ENCODE data around the gene PCCB. TPM values are rescaled to one million over a fixed set of nuclear protein-coding genes. Genes with fewer than 3 reads are reported as not detected.

The PCCB gene
- total RNA-seq (2022; extraction: Qiagen RNA extraction), result 27.7 to 29.8 TPM (median 28.8 TPM) in 5 replicates

DNA sequence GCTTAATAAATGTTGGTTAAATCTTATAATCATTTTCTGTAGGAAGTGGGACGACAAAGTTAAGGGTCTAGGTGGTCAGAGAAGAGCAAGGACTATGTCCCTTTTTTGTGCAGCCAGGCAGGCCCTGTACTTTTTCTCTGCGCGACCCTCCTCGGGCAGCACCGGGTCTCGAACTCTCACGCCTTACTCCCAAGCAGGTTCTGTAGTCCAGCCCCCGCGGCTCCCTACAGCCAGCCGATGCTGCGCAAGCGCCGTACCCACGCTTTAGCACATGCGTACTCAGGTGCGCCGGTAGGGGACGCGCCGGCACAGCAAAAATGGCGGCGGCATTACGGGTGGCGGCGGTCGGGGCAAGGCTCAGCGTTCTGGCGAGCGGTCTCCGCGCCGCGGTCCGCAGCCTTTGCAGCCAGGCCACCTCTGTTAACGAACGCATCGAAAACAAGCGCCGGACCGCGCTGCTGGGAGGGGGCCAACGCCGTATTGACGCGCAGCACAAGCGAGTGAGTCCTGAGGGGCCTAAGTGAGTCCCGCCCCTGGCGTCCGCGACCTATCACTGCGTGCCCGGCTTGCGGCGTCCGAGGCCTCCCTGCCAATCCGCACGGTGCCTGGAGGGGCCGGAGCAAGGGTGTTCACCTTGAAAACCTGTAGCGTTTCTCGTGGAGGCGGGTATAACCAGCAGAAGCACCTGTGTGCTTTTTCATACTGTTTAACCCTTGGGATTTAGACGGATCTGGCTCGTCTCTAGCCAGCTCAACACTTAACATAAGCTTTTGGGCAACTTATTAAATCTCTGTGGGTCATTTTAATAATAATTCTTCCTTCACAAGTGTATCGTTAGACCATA, at the start of gene PCCB:
PCCB (plus strand) TSS at position 282 of the 844 bp plus-strand sequence; CDS start at position 318, 36 bp downstream.

Other genes starting within 250 kb of the PCCB start
- 6.0 to 8.1 TPM (median 6.4 TPM) in 5 replicates for gene MSL2, start 54.0 kb upstream of the PCCB start, total RNA-seq (2022; extraction: Qiagen RNA extraction)

Measured in A549 treated with Hydrocortisone at 1 μM for 4 hours (cell line).